Cardiac muscle cell (in vitro differentiated cells and primary cell): ENCODE results near the gene CDSN. TPM values are rescaled to one million over a fixed set of nuclear protein-coding genes. Genes with fewer than 3 reads are reported as not detected.

Experiments used
- DNase-seq, 2 donors: peaks; one replicate each; pipeline versions ENCODE4 v3.0.0 to v3.0.0-alpha.2; 2010 to 2017; ENCODE audit warnings: low read depth in 1 of 2, low spot score in 1 of 2
- H3K27ac ChIP-seq: fragments of 200-600 bp; sonication (generic); 2 replicates; pipeline ENCODE4 v1.5.1; 2016
- H3K27me3 ChIP-seq: fragments of 200-600 bp; sonication (generic); 2 replicates; pipeline ENCODE4 v1.6.0; 2016; ENCODE audit warnings: control low read depth
- H3K36me3 ChIP-seq: fragments of 200-600 bp; sonication (generic); 2 replicates; pipeline ENCODE4 v1.5.1; 2016; ENCODE audit warnings: control low read depth
- H3K4me1 ChIP-seq: fragments of 200-600 bp; sonication (generic); 2 replicates; pipeline ENCODE4 v1.8.1; 2017; ENCODE audit warnings: low read depth, mild to moderate bottlenecking, mixed run types
- H3K4me3 ChIP-seq: fragments of 200-600 bp; sonication (generic); 2 replicates; pipeline ENCODE4 v1.5.1; 2016; ENCODE audit warnings: mild to moderate bottlenecking
- H3K9me3 ChIP-seq: fragments of 200-600 bp; sonication (generic); 2 replicates; pipeline ENCODE4 v1.5.1; 2017; ENCODE audit warnings: low read depth, mild to moderate bottlenecking, control low read depth
- CTCF ChIP-seq: IDR thresholded peaks from 2 replicates; pipeline ENCODE4 v1.5.1; 2012; ENCODE audit warnings: low read depth, mild to moderate bottlenecking, low read length
- polyA plus RNA-seq: library from polyadenylated mRNA; unstranded; fragments of >200 nt; fragmentation: Nextera tagmentation; extraction: Ambion mirVana; gene quantifications from 2 replicates; pipeline ENCODE4 v1.2.1, GENCODE V29; 2016
- total RNA-seq: library from RNA; depleted of rRNA; stranded (reverse); fragments of >200 nt; gene quantifications from 2 replicates; pipeline ENCODE4 v1.2.3, GENCODE V29; 2016

Gene CDSN
- total and polyA plus RNA-seq, 2 experiments from 2014 or later = not detected

DNA sequence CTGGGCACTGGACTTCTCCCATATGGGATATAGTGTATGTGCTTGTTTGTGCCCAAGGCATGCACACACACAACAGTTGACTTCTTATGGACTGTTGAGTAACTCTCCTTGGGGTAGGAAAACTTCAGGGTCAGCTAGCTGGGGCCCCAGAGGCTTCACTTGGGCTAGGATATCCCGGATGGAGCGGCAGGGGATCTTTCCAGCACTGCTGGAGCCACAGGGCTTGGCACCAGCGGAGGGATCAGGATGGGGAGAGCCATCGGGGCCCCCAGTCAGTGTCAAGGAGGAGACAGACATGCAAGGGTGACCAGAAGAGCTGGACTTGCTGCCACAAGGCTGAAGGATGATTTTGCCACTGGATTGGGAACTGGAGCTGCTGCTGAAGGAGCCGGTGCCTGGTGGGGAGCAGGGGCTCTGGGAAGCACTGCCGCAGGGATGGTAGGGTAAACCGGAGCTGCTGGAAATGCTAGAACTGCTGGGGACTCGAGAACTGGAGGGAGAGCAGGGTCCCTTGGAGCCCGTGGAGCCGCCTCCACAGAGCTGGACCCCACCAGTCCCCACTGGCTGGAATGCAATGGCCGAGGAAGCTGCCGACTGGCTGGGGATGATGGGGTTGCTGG, 4.2 kb downstream of the CDSN start:
- Histone ChIP-seq H3K4me3 (no peak overlapping the region), H3K27me3 (no peaks in the 10 kb centered on the region), H3K27ac (no peak overlapping the region), H3K4me1 (no peaks in the 10 kb centered on the region), H3K9me3 (no peaks in the 10 kb centered on the region), H3K36me3 (no peaks in the 10 kb centered on the region)
- DNase-seq = no peak
- TF ChIP-seq CTCF = no peak

DNA sequence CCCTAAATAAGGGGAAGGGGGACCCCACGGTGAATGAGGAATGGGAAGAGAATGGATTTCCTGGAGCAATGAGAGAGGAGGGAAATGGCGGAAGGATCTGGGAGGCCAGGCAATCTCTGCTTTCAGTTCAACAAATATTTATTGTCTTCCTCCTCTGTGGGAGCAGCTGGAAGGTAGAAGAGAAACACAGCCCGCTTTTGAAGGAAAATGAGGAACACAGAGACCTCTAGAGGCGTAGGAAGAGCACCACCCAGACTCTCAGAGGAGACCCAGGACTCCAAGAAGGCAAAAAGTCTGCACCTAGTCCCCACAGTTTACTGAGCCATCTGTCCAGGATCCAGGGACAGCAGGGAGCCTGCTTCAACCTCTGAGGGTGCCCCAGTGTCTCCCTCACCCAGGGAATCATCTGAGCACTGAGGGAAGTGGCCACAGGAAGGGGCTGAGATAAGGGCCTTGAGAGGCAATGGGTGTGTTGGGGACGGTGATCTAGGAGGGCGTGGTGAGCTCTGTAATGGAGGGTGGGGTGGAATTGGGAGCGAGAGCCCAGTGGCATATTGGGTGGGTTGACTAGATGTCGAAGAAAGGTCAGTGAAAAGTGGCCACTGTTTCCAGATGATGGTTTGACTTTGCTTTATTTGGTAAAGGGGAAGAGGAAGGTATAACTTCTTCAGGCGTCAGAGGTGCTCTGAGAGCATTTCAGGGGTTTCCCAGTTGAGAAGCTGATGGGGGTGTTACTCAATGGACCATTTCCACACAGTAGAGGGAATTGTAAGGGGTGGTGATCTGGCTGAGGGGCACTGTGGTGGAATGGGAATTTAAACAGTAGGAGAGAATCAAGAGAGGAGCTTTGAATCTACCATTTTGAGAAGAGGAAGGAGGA, 5.0 kb downstream of the CDSN start:
- H3K4me1 ChIP-seq = no peaks in the 10 kb centered on the region
- H3K9me3 ChIP-seq = no peaks in the 10 kb centered on the region
- H3K36me3 ChIP-seq = no peaks in the 10 kb centered on the region
- no peak overlapping the region for H3K4me3 ChIP-seq
- no peaks in the 10 kb centered on the region for H3K27me3 ChIP-seq
- peak; percentile 44 for TF ChIP-seq CTCF
- peak in 1 of 2 donors; percentile 65 for DNase-seq
- no peak overlapping the region for H3K27ac ChIP-seq

- no peak within 1 kb of the TSS for H3K27ac ChIP-seq
- peak in 1 of 2 donors; percentile 94 for DNase-seq
Observed at GRCh38 chr6:31114541-31114878, 5.7 kb downstream of the CDSN start, which contains the start of gene PSORS1C1. Gene PSORS1C1, plus strand, starts transcription at chr6:31114800. Its CDS starts 14,833 bp downstream, at chr6:31129633.

GRCh38 chr6:31113861-31114540, 6.2 kb downstream of the CDSN start:
- Histone ChIP-seq H3K4me1 (no peaks in the 10 kb centered on the region), H3K27me3 (peaks cover 4% of the 10 kb centered on the region), H3K36me3 (no peaks in the 10 kb centered on the region), H3K9me3 (no peaks in the 10 kb centered on the region), H3K4me3 (no peak overlapping the region), H3K27ac (no peak overlapping the region)
- DNase-seq = peak; percentile 19 to 36
- TF ChIP-seq CTCF = no peak

More at GRCh38 chr6:31114541-31114878, 5.7 kb downstream of the CDSN start, which contains the start of gene PSORS1C1:
- Histone ChIP-seq H3K27me3 (peaks cover 4% of the 10 kb centered on the region), H3K4me3 (no peak within 1 kb of the TSS), H3K4me1 (no peaks in the 10 kb centered on the region), H3K36me3 (no peaks in the 10 kb centered on the region), H3K9me3 (no peaks in the 10 kb centered on the region)
- TF ChIP-seq CTCF = no peak

DNA sequence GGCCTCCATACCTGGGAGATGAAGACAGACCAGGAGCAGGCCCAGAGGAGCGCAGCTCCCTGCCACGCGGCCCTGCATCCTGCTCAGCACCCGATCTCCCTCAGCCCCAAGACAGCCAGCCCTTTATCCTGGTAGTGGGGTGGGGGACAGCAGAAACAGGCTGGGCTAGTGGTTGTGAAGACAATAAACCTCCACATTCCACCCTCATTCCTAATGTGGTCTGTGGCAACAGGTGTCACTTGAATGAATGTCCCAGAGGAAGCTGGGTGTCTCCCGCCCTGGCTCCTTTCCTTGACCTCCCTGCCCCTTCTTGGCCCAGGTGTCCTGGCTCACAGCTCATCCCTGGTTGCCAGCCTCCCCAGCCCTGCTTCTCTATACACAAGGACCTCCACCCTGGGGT, 7.8 kb downstream of the CDSN start, which contains the start of gene C6orf15:
Gene C6orf15 (minus strand): TSS at position 98 of the 400 bp plus-strand sequence. CDS start 20 bp downstream, at position 78.
- H3K4me3 ChIP-seq = no peak within 1 kb of the TSS
- TF ChIP-seq CTCF = no peak
- H3K27ac ChIP-seq = no peak within 1 kb of the TSS
- no peaks in the 10 kb centered on the region for H3K9me3 ChIP-seq
- peaks cover 4% of the 10 kb centered on the region for H3K27me3 ChIP-seq
- H3K4me1 ChIP-seq = no peaks in the 10 kb centered on the region
- no peaks in the 10 kb centered on the region for H3K36me3 ChIP-seq
- DNase-seq = no peak
